H1 (cell line): ENCODE measurements around the gene PIP5K1B. TPM values are rescaled to one million over a fixed set of nuclear protein-coding genes. Genes with fewer than 3 reads are reported as not detected.
A peak's percentile ranks its signal among the peaks of the same experiment; 100 is the strongest.

Source experiments
- CTCF ChIA-PET: fragments of 300-600 bp; sonication (Branson Sonifier 250); formaldehyde crosslinking; loops from one replicate; lab custom pipeline; 2021; ENCODE audit not compliant: partially characterized antibody; lab: Charles Lee
- POLR2A ChIA-PET: fragments of 300-600 bp; sonication (Branson Sonifier 250); formaldehyde crosslinking; loops from one replicate; lab custom pipeline; 2021; ENCODE audit warnings: inconsistent platforms; ENCODE audit not compliant: partially characterized antibody; lab: Charles Lee
- DNase-seq, 2 experiments: peaks; one replicate each; pipeline versions ENCODE4 v3.0.0 to v3.0.0-alpha.2; 2010 to 2022; ENCODE audit warnings: low spot score in 2 of 2, low read depth in 1 of 2, mixed read lengths in 1 of 2
- FAIRE-seq: peaks from 2 replicates; lab custom pipeline; 2011; peaks lifted over from hg19 to GRCh38; lab: Jason Lieb, UNC
- H2AFZ ChIP-seq: 2 replicates; pipeline ENCODE4 v1.8.1; 2012; ENCODE audit warnings: low read length, inconsistent platforms
- H2AK5ac ChIP-seq: 2 replicates; pipeline ENCODE4 v1.6.1; 2013; ENCODE audit warnings: low read depth, low read length
- H2BK120ac ChIP-seq: replicated peaks from 2 replicates; pipeline ENCODE3; 2013; ENCODE audit warnings: low read depth, low read length, inconsistent platforms
- H2BK12ac ChIP-seq: 2 replicates; pipeline ENCODE4 v1.6.1; 2013; ENCODE audit warnings: low read depth, low read length
- H2BK15ac ChIP-seq: 2 replicates; pipeline ENCODE4 v1.6.1; 2013; ENCODE audit warnings: low read length
- H2BK20ac ChIP-seq: 2 replicates; pipeline ENCODE4 v1.6.1; 2013; ENCODE audit warnings: low read length
- H2BK5ac ChIP-seq: 2 replicates; pipeline ENCODE4 v1.6.1; 2013; ENCODE audit warnings: low read depth, low read length
- H3K14ac ChIP-seq: 2 replicates; pipeline ENCODE4 v1.6.1; 2013; ENCODE audit warnings: inconsistent platforms; ENCODE audit not compliant: insufficient read length
- H3K18ac ChIP-seq: 2 replicates; pipeline ENCODE4 v1.6.1; 2013; ENCODE audit warnings: low read length; ENCODE audit errors: extremely low read depth
- H3K23ac ChIP-seq: 2 replicates; pipeline ENCODE4 v1.6.1; 2013; ENCODE audit warnings: inconsistent platforms; ENCODE audit not compliant: insufficient read length
- H3K23me2 ChIP-seq: 2 replicates; pipeline ENCODE4 v1.6.1; 2013; ENCODE audit warnings: low read depth, low read length
- H3K27ac ChIP-seq: 2 replicates; pipeline ENCODE4 v1.6.1; 2011; ENCODE audit warnings: low read depth, low read length, inconsistent platforms
- H3K27me3 ChIP-seq, 4 experiments: replicated peaks in 1 of 4; 1 replicate in 1 of 4; 2 replicates in 3 of 4; pipeline versions ENCODE4 v1.6.1 to v1.8.1; 2011 to 2013; ENCODE audit warnings: low read length in 3 of 4, mild to moderate bottlenecking in 3 of 4, inconsistent platforms in 2 of 4, mixed read lengths in 2 of 4, moderate library complexity in 1 of 4; ENCODE audit not compliant: control insufficient read depth in 3 of 4, insufficient read depth in 3 of 4; ENCODE audit errors: extremely low read depth in 1 of 4
- H3K36me3 ChIP-seq, 4 experiments: 2 replicates each; pipeline versions ENCODE4 v1.6.1 to v1.8.1; 2011 to 2013; ENCODE audit warnings: mild to moderate bottlenecking in 4 of 4, low read length in 3 of 4, moderate library complexity in 2 of 4, control low read depth in 1 of 4, inconsistent platforms in 1 of 4; ENCODE audit not compliant: insufficient read depth in 4 of 4, control insufficient read depth in 2 of 4
- H3K4ac ChIP-seq: replicated peaks from 2 replicates; pipeline ENCODE3; 2013; ENCODE audit warnings: low read length, low read depth, mixed read lengths, inconsistent platforms; ENCODE audit not compliant: insufficient read length
- H3K4me1 ChIP-seq, 4 experiments: replicated peaks in 1 of 4; 1 replicate in 1 of 4; 2 replicates in 3 of 4; pipeline versions ENCODE4 v1.6.1 to v1.8.1; 2011 to 2013; ENCODE audit warnings: low read length in 3 of 4, inconsistent platforms in 2 of 4, mixed read lengths in 1 of 4; ENCODE audit not compliant: insufficient read depth in 4 of 4, control insufficient read depth in 3 of 4
- H3K4me2 ChIP-seq, 2 experiments: 2 replicates each; pipeline versions ENCODE4 v1.6.1 to v1.8.1; 2011 to 2013; ENCODE audit warnings: low read depth in 2 of 2, low read length in 2 of 2, control low read depth in 1 of 2, inconsistent platforms in 1 of 2, mild to moderate bottlenecking in 1 of 2; ENCODE audit not compliant: insufficient read depth in 1 of 2
- H3K4me3 ChIP-seq, 4 experiments: fragments of 200-600, 300-600 bp in 1 of 4; sonication (generic), shearing (Covaris generic), sonication (Bioruptor Twin) in 1 of 4; 2 replicates each; pipeline versions ENCODE4 v1.5.1 to v1.8.1; 2011 to 2016; ENCODE audit warnings: low read length in 4 of 4, low read depth in 3 of 4, control low read depth in 2 of 4, inconsistent platforms in 2 of 4, mild to moderate bottlenecking in 2 of 4, mixed read lengths in 1 of 4, moderate library complexity in 1 of 4; ENCODE audit not compliant: insufficient read depth in 2 of 4; ENCODE audit errors: extremely low read depth in 1 of 4
- H3K56ac ChIP-seq: replicated peaks from 2 replicates; pipeline ENCODE3; 2013; ENCODE audit warnings: low read depth, mild to moderate bottlenecking, mixed read lengths, low read length, inconsistent platforms; ENCODE audit not compliant: insufficient read length
- H3K79me1 ChIP-seq: 2 replicates; pipeline ENCODE4 v1.6.1; 2013; ENCODE audit warnings: low read depth, low read length, control low read depth
- H3K79me2 ChIP-seq, 2 experiments: 2 replicates each; pipeline versions ENCODE4 v1.6.1 to v1.8.1; 2012 to 2013; ENCODE audit warnings: low read length in 2 of 2, mild to moderate bottlenecking in 2 of 2, inconsistent platforms in 1 of 2; ENCODE audit not compliant: insufficient read depth in 2 of 2, control insufficient read depth in 1 of 2
- H3K9ac ChIP-seq, 4 experiments: replicated peaks in 1 of 4; 1 replicate in 1 of 4; 2 replicates in 3 of 4; pipeline versions ENCODE4 v1.6.1 to v1.8.1; 2011 to 2013; ENCODE audit warnings: low read depth in 3 of 4, low read length in 3 of 4, control low read depth in 2 of 4, mild to moderate bottlenecking in 2 of 4, moderate library complexity in 2 of 4, inconsistent platforms in 1 of 4; ENCODE audit errors: extremely low read depth in 1 of 4
- H3K9me3 ChIP-seq, 2 experiments: 2 replicates each; pipeline versions ENCODE4 v1.6.1 to v1.8.1; 2012 to 2013; ENCODE audit warnings: mild to moderate bottlenecking in 2 of 2, moderate library complexity in 2 of 2, control low read depth in 1 of 2, inconsistent platforms in 1 of 2, low read depth in 1 of 2, low read length in 1 of 2, mixed read lengths in 1 of 2; ENCODE audit not compliant: insufficient read depth in 2 of 2
- H4K20me1 ChIP-seq, 2 experiments: replicated peaks in 1 of 2; 2 replicates each; pipeline versions ENCODE3 to v1.8.1; 2011 to 2013; ENCODE audit warnings: inconsistent platforms in 2 of 2, low read length in 2 of 2, mild to moderate bottlenecking in 1 of 2; ENCODE audit not compliant: insufficient read depth in 2 of 2, control insufficient read depth in 1 of 2
- H4K5ac ChIP-seq: 2 replicates; pipeline ENCODE4 v1.6.1; 2013; ENCODE audit warnings: low read length, low read depth, mixed read lengths, inconsistent platforms; ENCODE audit not compliant: insufficient read length
- H4K8ac ChIP-seq: 2 replicates; pipeline ENCODE4 v1.8.0; 2013; ENCODE audit warnings: mild to moderate bottlenecking, moderate library complexity, low read length, inconsistent platforms; ENCODE audit not compliant: insufficient read depth; ENCODE audit errors: extremely low read depth
- H4K91ac ChIP-seq: replicated peaks from 2 replicates; pipeline ENCODE3; 2013; ENCODE audit warnings: low read length, mixed read lengths, inconsistent platforms; ENCODE audit not compliant: insufficient read length
- BACH1 ChIP-seq: IDR thresholded peaks from 2 replicates; pipeline ENCODE4 v1.6.1; 2012; ENCODE audit warnings: low read length, improper control_type of control experiment
- GABPA ChIP-seq: IDR thresholded peaks from 2 replicates; pipeline ENCODE4 v1.6.1; 2011; ENCODE audit warnings: mild to moderate bottlenecking, low read length, moderate library complexity, borderline replicate concordance; ENCODE audit not compliant: insufficient read depth
- JUND ChIP-seq: IDR thresholded peaks from 2 replicates; pipeline ENCODE4 v1.6.1; 2011; ENCODE audit warnings: mild to moderate bottlenecking, improper control_type of control experiment, low read length
- KDM4A ChIP-seq: IDR thresholded peaks from one replicate; pipeline ENCODE4 v1.7.1; 2012; ENCODE audit warnings: low read depth, mild to moderate bottlenecking, moderate library complexity, low read length, inconsistent platforms; ENCODE audit not compliant: severe bottlenecking
- MAFK ChIP-seq: IDR thresholded peaks from 2 replicates; pipeline ENCODE4 v1.6.1; 2012; ENCODE audit warnings: low read depth, mild to moderate bottlenecking, improper control_type of control experiment, low read length
- NRF1 ChIP-seq: IDR thresholded peaks from 2 replicates; pipeline ENCODE4 v1.6.1; 2011; ENCODE audit warnings: mild to moderate bottlenecking, low read depth, low read length, improper control_type of control experiment
- SP4 ChIP-seq: IDR thresholded peaks from 2 replicates; pipeline ENCODE4 v1.6.1; 2012; ENCODE audit warnings: low read length, inconsistent platforms
- TAF1 ChIP-seq: IDR thresholded peaks from 2 replicates; pipeline ENCODE4 v1.6.1; 2011; ENCODE audit warnings: mild to moderate bottlenecking, low read depth, low read length
- YY1 ChIP-seq: IDR thresholded peaks from 2 replicates; pipeline ENCODE4 v1.6.1; 2011; ENCODE audit warnings: low read depth, mild to moderate bottlenecking, low read length
- ZNF274 ChIP-seq: IDR thresholded peaks from 2 replicates; pipeline ENCODE4 v1.7.0; 2012; ENCODE audit warnings: low read length, borderline replicate concordance; ENCODE audit errors: extremely low read depth
- WGBS, 2 experiments: shearing (Covaris generic) in 1 of 2; methylation state at CpG; one replicate each; pipeline versions ENCODE4 v1.1.6 to v1.1.7; 2013 to 2015; ENCODE audit warnings: low lambda C conversion rate in 2 of 2, mixed read lengths in 2 of 2, inconsistent platforms in 1 of 2, low coverage in 1 of 2, missing lambda C conversion rate in 1 of 2; ENCODE audit not compliant: insufficient replicate concordance in 2 of 2, insufficient coverage in 1 of 2, insufficient read length in 1 of 2; ENCODE audit errors: extremely low coverage in 1 of 2, missing lambda C conversion rate in 1 of 2; 5-methylcytosine and 5-hydroxymethylcytosine counted together
- polyA plus RNA-seq, 7 experiments: library from polyadenylated mRNA; depleted of rRNA in 3 of 7; stranded (reverse) in 5 of 7; unstranded in 2 of 7; fragments of >200 nt in 5 of 7; fragments of 200-250 nt in 2 of 7; gene quantifications; 1 replicate in 5 of 7; 2 replicates in 1 of 7; 4 replicates in 1 of 7; pipeline versions ENCODE4 v1.2.1 to v1.2.3, GENCODE V29; 2011 to 2013; ENCODE audit warnings: missing spikeins in 2 of 7, mixed read lengths in 2 of 7
- total RNA-seq: library from RNA; stranded (reverse); fragmentation: NEBNext Ultra II Directional; extraction: Animal tissue kit (Norgen Biotek cat#: 25700); gene quantifications from 2 replicates; pipeline ENCODE4 v1.2.1, GENCODE V29; 2021

The PIP5K1B gene
- total and polyA plus RNA-seq, 2 of the 8 experiments (the other 6 are each of a cell fraction or from before 2014, with no cell fraction given): 4.7 to 7.7 TPM

GRCh38 chr9:68942790-68943189 is 237.8 kb downstream of the PIP5K1B start:
- POLR2A ChIA-PET: no interaction called here
- no peak for FAIRE-seq

More at GRCh38 chr9:68942790-68943189, 237.8 kb downstream of the PIP5K1B start:
- Histone ChIP-seq H3K4me3 (no peak overlapping the region), H3K14ac (no peak overlapping the region), H3K4me2 (no peak overlapping the region), H3K23ac (no peak overlapping the region), H3K4me1 (peaks cover 3 to 8% (median 6%) of the 10 kb centered on the region in 4 experiments; a peak in 4 of 7 replicates), H3K56ac (no peak overlapping the region), H2BK12ac (no peak overlapping the region), H4K5ac (no peak overlapping the region), H3K79me1 (no peaks in the 10 kb centered on the region), H3K18ac (no peak overlapping the region), H2AK5ac (no peak overlapping the region), H3K79me2 (no peaks in the 10 kb centered on the region), H3K4ac (no peak overlapping the region), H3K9me3 (no peaks in the 10 kb centered on the region), H2BK5ac (no peak overlapping the region), H3K27me3 (no peaks in the 10 kb centered on the region), H2AFZ (no peak overlapping the region), H4K20me1 (no peaks in the 10 kb centered on the region), H4K8ac (no peak overlapping the region), H3K9ac (no peak overlapping the region; a peak in 1 of 7 replicates), H3K23me2 (no peaks in the 10 kb centered on the region), H4K91ac (peak overlapping the region; percentile 59), H2BK120ac (no peak overlapping the region), H2BK20ac (no peak overlapping the region), H3K36me3 (no peaks in the 10 kb centered on the region), H3K27ac (no peak overlapping the region), H2BK15ac (no peak overlapping the region)
- 88% methylated on average over 3 of the region's 3 CpGs; no CpG with 5 or more reads in 1 of the 2 experiments for WGBS, 2 experiments
- TF ChIP-seq TAF1 (no peak), NRF1 (no peak), JUND (no peak), ZNF274 (no peak), SP4 (no peak), KDM4A (no peak), BACH1 (no peak), GABPA (no peak), YY1 (no peak), MAFK (no peak)
- no peak for DNase-seq
- CTCF ChIA-PET: no interaction called here
